GM12878 (cell line): ENCODE measurements around the gene MTMR4. TPM values are rescaled to one million over a fixed set of nuclear protein-coding genes. Genes with fewer than 3 reads are reported as not detected.

Source experiments
- ATAC-seq: fragments of 200-7000 bp; cut with Tn5 transposase; 3 replicates; pipeline ENCODE4 v1.9.1; 2020; ENCODE audit warnings: mild to moderate bottlenecking, moderate library complexity
- BruUV-seq: library from RNA; stranded (reverse); fragments of 400-500 nt; replicated peaks from 2 replicates; lab custom pipeline; 2021; lab: Mats Ljungman, UMichigan
- CTCF ChIA-PET: fragments of 300-600 bp; sonication (Branson Sonifier 250); formaldehyde crosslinking; extraction: SDS; loops from one replicate; lab custom pipeline; 2021; ENCODE audit warnings: inconsistent platforms; lab: Yijun Ruan, JAX
- POLR2A ChIA-PET: fragments of 350-600 bp; formaldehyde crosslinking; extraction: SDS; loops from one replicate; lab custom pipeline; 2021; ENCODE audit warnings: inconsistent platforms; lab: Charles Lee
- RAD21 ChIA-PET: fragments of 300-600 bp; sonication (Branson Sonifier 250); formaldehyde crosslinking; loops from one replicate; lab custom pipeline; 2023; ENCODE audit warnings: antibody characterized with exemption; ENCODE audit not compliant: unreplicated experiment; lab: Charles Lee
- SMC1A ChIA-PET: fragments of 300-600 bp; sonication (Branson Sonifier 250); formaldehyde crosslinking; loops from one replicate; lab custom pipeline; 2023; ENCODE audit not compliant: unreplicated experiment, uncharacterized antibody; lab: Charles Lee
- DNase-seq: peaks from one replicate; pipeline ENCODE4 v3.0.0-alpha.2; 2011; ENCODE audit warnings: low read depth, low spot score
- FAIRE-seq: peaks from 3 replicates; lab custom pipeline; 2011; peaks lifted over from hg19 to GRCh38; lab: Jason Lieb, UNC
- H2AFZ ChIP-seq: 2 replicates; pipeline ENCODE4 v1.6.0; 2011; ENCODE audit warnings: low read depth, low read length, control low read depth; ENCODE audit not compliant: control insufficient read depth
- H3K27ac ChIP-seq: 2 replicates; pipeline ENCODE4 v1.5.1; 2011; ENCODE audit warnings: control low read depth; ENCODE audit not compliant: control insufficient read depth, insufficient read depth
- H3K27me3 ChIP-seq, 2 experiments: replicated peaks in 1 of 2; 2 replicates each; pipeline versions ENCODE4 v1.6.0 to v1.6.1; 2011; ENCODE audit warnings: low read length in 1 of 2; ENCODE audit not compliant: control insufficient read depth in 2 of 2, insufficient read depth in 2 of 2
- H3K36me3 ChIP-seq, 2 experiments: 2 replicates each; pipeline ENCODE4 v1.5.1; 2011; ENCODE audit warnings: low read length in 1 of 2; ENCODE audit not compliant: control insufficient read depth in 2 of 2, insufficient read depth in 2 of 2
- H3K4me1 ChIP-seq: 2 replicates; pipeline ENCODE4 v1.6.1; 2011; ENCODE audit warnings: mild to moderate bottlenecking, low read length, moderate library complexity, mixed read lengths; ENCODE audit not compliant: control insufficient read depth, insufficient read depth
- H3K4me2 ChIP-seq: 2 replicates; pipeline ENCODE4 v1.6.0; 2011; ENCODE audit warnings: control low read depth; ENCODE audit not compliant: control insufficient read depth, insufficient read depth
- H3K4me3 ChIP-seq: fragments of 200-600 bp; sonication (generic); 2 replicates; pipeline ENCODE4 v1.5.1; 2016
- H3K79me2 ChIP-seq: 2 replicates; pipeline ENCODE4 v1.6.0; 2011; ENCODE audit warnings: low read length; ENCODE audit not compliant: control insufficient read depth, insufficient read depth
- H3K9ac ChIP-seq: 2 replicates; pipeline ENCODE4 v1.8.0; 2011; ENCODE audit warnings: low read length, control low read depth, mixed read lengths; ENCODE audit not compliant: control insufficient read depth, insufficient read depth
- H3K9me3 ChIP-seq: replicated peaks from 3 replicates; pipeline ENCODE4 v1.5.1; 2011; ENCODE audit warnings: mild to moderate bottlenecking, low read length; ENCODE audit not compliant: control insufficient read depth, insufficient read depth
- H4K20me1 ChIP-seq: 2 replicates; pipeline ENCODE4 v1.6.0; 2011; ENCODE audit not compliant: control insufficient read depth, insufficient read depth
- BRCA1 ChIP-seq: IDR thresholded peaks from 2 replicates; pipeline ENCODE4 v1.6.1; 2011; ENCODE audit warnings: low read depth, low read length, improper control_type of control experiment
- CBX5 ChIP-seq: sonication (generic); IDR thresholded peaks from 2 replicates; pipeline ENCODE4 v1.6.1; 2016; ENCODE audit warnings: low read depth, moderate library complexity, mild to moderate bottlenecking, inconsistent platforms
- CEBPB ChIP-seq, 2 experiments: fragments of 150-350 bp in 1 of 2; IDR thresholded peaks; 2 replicates each; pipeline ENCODE4 v1.6.1; 2012 to 2014; ENCODE audit warnings: low read depth in 2 of 2, low read length in 2 of 2, borderline replicate concordance in 1 of 2, inconsistent platforms in 1 of 2
- E4F1 ChIP-seq: fragments of 450-650 bp; IDR thresholded peaks from 2 replicates; pipeline ENCODE4 v1.6.1; 2018; ENCODE audit warnings: borderline replicate concordance, mild to moderate bottlenecking; ENCODE audit not compliant: partially characterized antibody
- ELK1 ChIP-seq: IDR thresholded peaks from 2 replicates; pipeline ENCODE4 v1.6.1; 2012; ENCODE audit warnings: low read depth, low read length, improper control_type of control experiment
- GABPA ChIP-seq: IDR thresholded peaks from 2 replicates; pipeline ENCODE4 v1.6.1; 2014; ENCODE audit warnings: antibody characterized with exemption, low read depth, mild to moderate bottlenecking, inconsistent platforms
- HCFC1 ChIP-seq: fragments of 150-350 bp; IDR thresholded peaks from 2 replicates; pipeline ENCODE4 v1.6.1; 2014; ENCODE audit warnings: low read length
- JUNB ChIP-seq: IDR thresholded peaks from 2 replicates; pipeline ENCODE4 v1.6.1; 2016; ENCODE audit warnings: antibody characterized with exemption, mild to moderate bottlenecking
- MYB ChIP-seq: fragments of 150-350 bp; IDR thresholded peaks from 2 replicates; pipeline ENCODE4 v1.6.1; 2014; ENCODE audit warnings: mild to moderate bottlenecking, low read depth, low read length, borderline replicate concordance
- NKRF ChIP-seq: fragments of 450-650 bp; conservative IDR thresholded peaks from 2 replicates; pipeline ENCODE4 v1.6.1; 2017; ENCODE audit warnings: mild to moderate bottlenecking, moderate library complexity
- PBX3 ChIP-seq: IDR thresholded peaks from 2 replicates; pipeline ENCODE4 v1.6.1; 2011; ENCODE audit warnings: mild to moderate bottlenecking, low read depth, low read length, moderate library complexity; ENCODE audit not compliant: insufficient replicate concordance
- POLR2A ChIP-seq: IDR thresholded peaks from 2 replicates; pipeline ENCODE4 v1.6.1; 2011; ENCODE audit warnings: low read depth, mild to moderate bottlenecking, low read length
- RAD21 ChIP-seq: IDR thresholded peaks from 2 replicates; pipeline ENCODE4 v1.6.1; 2011; ENCODE audit warnings: mild to moderate bottlenecking, low read depth, low read length, moderate library complexity; ENCODE audit not compliant: insufficient read depth
- SUPT20H ChIP-seq: IDR thresholded peaks from 2 replicates; pipeline ENCODE4 v1.6.1; 2011; ENCODE audit warnings: low read depth, mild to moderate bottlenecking, low read length, moderate library complexity, borderline replicate concordance; ENCODE audit not compliant: control insufficient read depth
- WGBS: methylation state at CpG from one replicate; pipeline ENCODE4 v1.1.6; 2016; ENCODE audit warnings: low lambda C conversion rate; ENCODE audit not compliant: insufficient replicate concordance, insufficient coverage; ENCODE audit errors: missing lambda C conversion rate; 5-methylcytosine and 5-hydroxymethylcytosine counted together
- in situ Hi-C: fragments of 300-500 bp; cut with MboI; formaldehyde crosslinking; loops from 9 replicates; pipeline ENCODE4 v1.14.3; 2018; ENCODE audit warnings: mixed read lengths
- intact Hi-C: fragments of 100-400 bp; cut with micrococcal nuclease; formaldehyde crosslinking; loops from one replicate; pipeline ENCODE4 v1.14.2; 2022; ENCODE audit not compliant: unreplicated experiment
- polyA plus RNA-seq, 11 experiments: library from polyadenylated mRNA; depleted of rRNA in 4 of 11; unstranded in 6 of 11; stranded (reverse) in 5 of 11; fragments of >200 nt; fragmentation: Nextera tagmentation in 4 of 11; fragmentation: Illumina TruSeq in 1 of 11; extraction: Ambion mirVana in 4 of 11; extraction: Trizol in 1 of 11; gene quantifications; 1 replicate in 1 of 11; 2 replicates in 10 of 11; pipeline versions ENCODE4 v1.2.1 to v1.2.3, GENCODE V29; 2011 to 2016; ENCODE audit warnings: inconsistent platforms in 2 of 11, missing spikeins in 2 of 11, low read depth in 1 of 11
- total RNA-seq, 4 experiments: library from RNA; depleted of rRNA in 3 of 4; stranded (reverse); fragments of >200 nt in 3 of 4; fragmentation: Illumina TruSeq in 1 of 4; extraction: Trizol in 1 of 4; gene quantifications; 2 replicates each; pipeline versions ENCODE4 v1.2.1 to v1.2.3, GENCODE V29; 2013 to 2021

Gene MTMR4
- total and polyA plus RNA-seq, 10 of the 15 experiments (the other 5 are each of a cell fraction or from before 2014, with no cell fraction given) = 12.8 to 127 (median 53.2) TPM

- TF ChIP-seq CEBPB (IDR thresholded peaks at IDR 0.05; ENCODE audit: borderline replicate concordance in 1 of 2, low read depth in 2 of 2, low read length in 2 of 2) (no peak), GABPA (no peak), PBX3 (no peak), E4F1 (no peak), SUPT20H (no peak), BRCA1 (no peak)
Observed at GRCh38 chr17:58535431-58535830, 21.0 kb upstream of the MTMR4 start (continued).

DNA sequence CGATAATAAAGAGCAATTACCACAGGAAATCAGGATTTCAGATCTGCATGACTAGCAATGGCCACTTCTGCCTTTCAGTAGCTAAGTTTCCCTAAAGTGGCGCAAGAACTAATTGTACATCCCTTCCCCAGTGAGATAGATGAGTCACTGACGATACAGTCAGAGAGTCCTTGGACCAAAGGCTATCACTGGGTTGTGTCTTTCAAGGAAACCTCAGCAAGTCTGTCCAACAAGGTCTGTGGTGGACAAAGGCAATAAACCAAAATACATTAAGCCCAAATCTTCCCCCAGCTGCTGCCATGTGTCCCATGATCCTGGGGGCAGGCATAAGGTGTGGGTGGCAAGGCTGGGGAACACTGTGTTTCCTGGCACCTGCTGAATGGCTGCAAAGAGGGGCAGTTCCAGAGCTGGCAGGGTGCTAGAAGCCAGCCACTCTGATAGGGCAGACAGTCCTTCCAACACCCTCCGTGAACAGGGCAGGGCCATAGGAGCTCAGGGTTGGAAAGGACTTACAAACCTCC lies 20.5 kb upstream of the MTMR4 start:
- no peak overlapping the region for H3K4me3 ChIP-seq
- CTCF ChIA-PET = interaction anchor here (1.9 to 2.6 kb wide), 2 partner anchors 10 to 42 kb away, joined by 4 to 12 read pairs; a partner anchor contains a TSS
- POLR2A ChIA-PET = no interaction called here
- H2AFZ ChIP-seq = no peak overlapping the region
- no peaks in the 10 kb centered on the region for H3K36me3 ChIP-seq
- ATAC-seq = no peak
- no TSS peak for BruUV-seq
- peaks cover 4 to 6% of the 10 kb centered on the region in 2 experiments; a peak in 3 of 4 replicates for H3K27me3 ChIP-seq
- RAD21 ChIA-PET = no interaction called here
- 52% methylated on average over 4 of the region's 4 CpGs for WGBS
- H3K27ac ChIP-seq = no peak overlapping the region
- no peaks in the 10 kb centered on the region for H3K4me1 ChIP-seq
- no peaks in the 10 kb centered on the region for H3K79me2 ChIP-seq
- intact Hi-C loops (no loop called here), in situ Hi-C loops (no loop called here)
- SMC1A ChIA-PET = interaction anchor here (1.6 to 1.8 kb wide), 2 partner anchors 17 to 43 kb away, joined by 4 read pairs; no protein-coding TSS in a partner anchor
- H3K4me2 ChIP-seq = no peak overlapping the region
- DNase-seq = no peak
- no peak for FAIRE-seq
- H3K9me3 ChIP-seq = no peaks in the 10 kb centered on the region
- no peaks in the 10 kb centered on the region for H4K20me1 ChIP-seq
- H3K9ac ChIP-seq = no peak overlapping the region
- TF ChIP-seq CBX5 (no peak), MYB (no peak), RAD21 (no peak), JUNB (no peak), ELK1 (no peak), HCFC1 (no peak), NKRF (no peak), POLR2A (no peak)
